ENCODE data around the gene COX7A2. TPM values are rescaled to one million over a fixed set of nuclear protein-coding genes. Genes with fewer than 3 reads are reported as not detected.

COX7A2 gene
- total and polyA plus RNA-seq, 2 of the 13 experiments (the other 11 are each of a cell fraction or from before 2014, with no cell fraction given): 407 to 556 TPM

- TF ChIP-seq REST (IDR thresholded peaks at IDR 0.05; ENCODE audit: borderline replicate concordance in 1 of 2, low read depth in 1 of 2, low read length in 2 of 2): peak in 1 of 2 experiments; percentile 44; a peak in 1 of 4 replicates
- TF ChIP-seq MTF1 (CRISPR knock-in tag; IDR thresholded peaks at IDR 0.05): no peak
- TF ChIP-seq ZNF503 (CRISPR knock-in tag; IDR thresholded peaks at IDR 0.05): peak; percentile 69; the same call in 1 of the 2 replicates
- TF ChIP-seq TAF15 (IDR thresholded peaks at IDR 0.05; ENCODE audit: low read depth, low read length, poor library complexity, severe bottlenecking): no peak
- TF ChIP-seq NR2F2 (IDR thresholded peaks at IDR 0.05; ENCODE audit: borderline replicate concordance, low read depth): peak; percentile 79
- TF ChIP-seq ZNF350 (CRISPR knock-in tag; IDR thresholded peaks at IDR 0.05; ENCODE audit: borderline replicate concordance, low read depth): peak; percentile 92
- TF ChIP-seq HOMEZ (CRISPR knock-in tag; IDR thresholded peaks at IDR 0.05; ENCODE audit: low read depth): peak; percentile 99
- no peak for TF ChIP-seq CENPX (CRISPR knock-in tag; IDR thresholded peaks at IDR 0.05)
- no peak for TF ChIP-seq SIX4 (CRISPR knock-in tag; IDR thresholded peaks at IDR 0.05)
- 0 out of 2 replicates have a peak, but pooled peaks have one; percentile 18 for TF ChIP-seq SOX13 (IDR thresholded peaks at IDR 0.05)
- peak in 1 of 2 experiments; percentile 45; a peak in 1 of 4 replicates for TF ChIP-seq SOX13 (CRISPR knock-in tag; conservative IDR thresholded peaks at IDR 0.05 in 1 of 2, IDR thresholded peaks at IDR 0.05 in 1 of 2)
- no peak for TF ChIP-seq ZNF782 (CRISPR knock-in tag; IDR thresholded peaks at IDR 0.05; ENCODE audit: borderline replicate concordance)
- TF ChIP-seq HNRNPUL1 (IDR thresholded peaks at IDR 0.05; ENCODE audit: low read depth, low read length): no peak
- TF ChIP-seq NFE2 (CRISPR knock-in tag; IDR thresholded peaks at IDR 0.05): no peak
- TF ChIP-seq FOSL2 (CRISPR knock-in tag; IDR thresholded peaks at IDR 0.05): peak; percentile 55; the same call in 1 of the 2 replicates
- TF ChIP-seq HDAC2 (CRISPR knock-in tag; IDR thresholded peaks at IDR 0.05): peak; percentile 69; the same call in 1 of the 2 replicates
- TF ChIP-seq ZNF282 (IDR thresholded peaks at IDR 0.05; ENCODE audit: partially characterized antibody): no peak
- TF ChIP-seq, protein P1, sequence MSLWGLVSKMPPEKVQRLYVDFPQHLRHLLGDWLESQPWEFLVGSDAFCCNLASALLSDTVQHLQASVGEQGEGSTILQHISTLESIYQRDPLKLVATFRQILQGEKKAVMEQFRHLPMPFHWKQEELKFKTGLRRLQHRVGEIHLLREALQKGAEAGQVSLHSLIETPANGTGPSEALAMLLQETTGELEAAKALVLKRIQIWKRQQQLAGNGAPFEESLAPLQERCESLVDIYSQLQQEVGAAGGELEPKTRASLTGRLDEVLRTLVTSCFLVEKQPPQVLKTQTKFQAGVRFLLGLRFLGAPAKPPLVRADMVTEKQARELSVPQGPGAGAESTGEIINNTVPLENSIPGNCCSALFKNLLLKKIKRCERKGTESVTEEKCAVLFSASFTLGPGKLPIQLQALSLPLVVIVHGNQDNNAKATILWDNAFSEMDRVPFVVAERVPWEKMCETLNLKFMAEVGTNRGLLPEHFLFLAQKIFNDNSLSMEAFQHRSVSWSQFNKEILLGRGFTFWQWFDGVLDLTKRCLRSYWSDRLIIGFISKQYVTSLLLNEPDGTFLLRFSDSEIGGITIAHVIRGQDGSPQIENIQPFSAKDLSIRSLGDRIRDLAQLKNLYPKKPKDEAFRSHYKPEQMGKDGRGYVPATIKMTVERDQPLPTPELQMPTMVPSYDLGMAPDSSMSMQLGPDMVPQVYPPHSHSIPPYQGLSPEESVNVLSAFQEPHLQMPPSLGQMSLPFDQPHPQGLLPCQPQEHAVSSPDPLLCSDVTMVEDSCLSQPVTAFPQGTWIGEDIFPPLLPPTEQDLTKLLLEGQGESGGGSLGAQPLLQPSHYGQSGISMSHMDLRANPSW (CRISPR knock-in tag; IDR thresholded peaks at IDR 0.05; ENCODE audit: borderline replicate concordance): peak; percentile 94
These were observed at the start of gene COX7A2 (continued) for GRCh38 chr6:75243333-75244062.

Measured in HepG2 (cell line).